H1 (cell line): ENCODE results near the gene FHL2. TPM values are rescaled to one million over a fixed set of nuclear protein-coding genes. Genes with fewer than 3 reads are reported as not detected.

Experiments
- CTCF ChIA-PET: fragments of 300-600 bp; sonication (Branson Sonifier 250); formaldehyde crosslinking; loops from one replicate; lab custom pipeline; 2021; ENCODE audit not compliant: partially characterized antibody; lab: Charles Lee
- POLR2A ChIA-PET: fragments of 300-600 bp; sonication (Branson Sonifier 250); formaldehyde crosslinking; loops from one replicate; lab custom pipeline; 2021; ENCODE audit warnings: inconsistent platforms; ENCODE audit not compliant: partially characterized antibody; lab: Charles Lee
- DNase-seq, 2 experiments: peaks; one replicate each; pipeline versions ENCODE4 v3.0.0 to v3.0.0-alpha.2; 2010 to 2022; ENCODE audit warnings: low spot score in 2 of 2, low read depth in 1 of 2, mixed read lengths in 1 of 2
- FAIRE-seq: peaks from 2 replicates; lab custom pipeline; 2011; peaks lifted over from hg19 to GRCh38; lab: Jason Lieb, UNC
- H2AFZ ChIP-seq: 2 replicates; pipeline ENCODE4 v1.8.1; 2012; ENCODE audit warnings: low read length, inconsistent platforms
- H2AK5ac ChIP-seq: 2 replicates; pipeline ENCODE4 v1.6.1; 2013; ENCODE audit warnings: low read depth, low read length
- H2BK120ac ChIP-seq: replicated peaks from 2 replicates; pipeline ENCODE3; 2013; ENCODE audit warnings: low read depth, low read length, inconsistent platforms
- H2BK12ac ChIP-seq: 2 replicates; pipeline ENCODE4 v1.6.1; 2013; ENCODE audit warnings: low read depth, low read length
- H2BK15ac ChIP-seq: 2 replicates; pipeline ENCODE4 v1.6.1; 2013; ENCODE audit warnings: low read length
- H2BK20ac ChIP-seq: 2 replicates; pipeline ENCODE4 v1.6.1; 2013; ENCODE audit warnings: low read length
- H2BK5ac ChIP-seq: 2 replicates; pipeline ENCODE4 v1.6.1; 2013; ENCODE audit warnings: low read depth, low read length
- H3K14ac ChIP-seq: 2 replicates; pipeline ENCODE4 v1.6.1; 2013; ENCODE audit warnings: inconsistent platforms; ENCODE audit not compliant: insufficient read length
- H3K18ac ChIP-seq: 2 replicates; pipeline ENCODE4 v1.6.1; 2013; ENCODE audit warnings: low read length; ENCODE audit errors: extremely low read depth
- H3K23ac ChIP-seq: 2 replicates; pipeline ENCODE4 v1.6.1; 2013; ENCODE audit warnings: inconsistent platforms; ENCODE audit not compliant: insufficient read length
- H3K23me2 ChIP-seq: 2 replicates; pipeline ENCODE4 v1.6.1; 2013; ENCODE audit warnings: low read depth, low read length
- H3K27ac ChIP-seq: 2 replicates; pipeline ENCODE4 v1.6.1; 2011; ENCODE audit warnings: low read depth, low read length, inconsistent platforms
- H3K27me3 ChIP-seq, 4 experiments: replicated peaks in 1 of 4; 1 replicate in 1 of 4; 2 replicates in 3 of 4; pipeline versions ENCODE4 v1.6.1 to v1.8.1; 2011 to 2013; ENCODE audit warnings: low read length in 3 of 4, mild to moderate bottlenecking in 3 of 4, inconsistent platforms in 2 of 4, mixed read lengths in 2 of 4, moderate library complexity in 1 of 4; ENCODE audit not compliant: control insufficient read depth in 3 of 4, insufficient read depth in 3 of 4; ENCODE audit errors: extremely low read depth in 1 of 4
- H3K36me3 ChIP-seq, 4 experiments: 2 replicates each; pipeline versions ENCODE4 v1.6.1 to v1.8.1; 2011 to 2013; ENCODE audit warnings: mild to moderate bottlenecking in 4 of 4, low read length in 3 of 4, moderate library complexity in 2 of 4, control low read depth in 1 of 4, inconsistent platforms in 1 of 4; ENCODE audit not compliant: insufficient read depth in 4 of 4, control insufficient read depth in 2 of 4
- H3K4ac ChIP-seq: replicated peaks from 2 replicates; pipeline ENCODE3; 2013; ENCODE audit warnings: low read length, low read depth, mixed read lengths, inconsistent platforms; ENCODE audit not compliant: insufficient read length
- H3K4me1 ChIP-seq, 4 experiments: replicated peaks in 1 of 4; 1 replicate in 1 of 4; 2 replicates in 3 of 4; pipeline versions ENCODE4 v1.6.1 to v1.8.1; 2011 to 2013; ENCODE audit warnings: low read length in 3 of 4, inconsistent platforms in 2 of 4, mixed read lengths in 1 of 4; ENCODE audit not compliant: insufficient read depth in 4 of 4, control insufficient read depth in 3 of 4
- H3K4me2 ChIP-seq, 2 experiments: 2 replicates each; pipeline versions ENCODE4 v1.6.1 to v1.8.1; 2011 to 2013; ENCODE audit warnings: low read depth in 2 of 2, low read length in 2 of 2, control low read depth in 1 of 2, inconsistent platforms in 1 of 2, mild to moderate bottlenecking in 1 of 2; ENCODE audit not compliant: insufficient read depth in 1 of 2
- H3K4me3 ChIP-seq, 4 experiments: fragments of 200-600, 300-600 bp in 1 of 4; sonication (generic), shearing (Covaris generic), sonication (Bioruptor Twin) in 1 of 4; 2 replicates each; pipeline versions ENCODE4 v1.5.1 to v1.8.1; 2011 to 2016; ENCODE audit warnings: low read length in 4 of 4, low read depth in 3 of 4, control low read depth in 2 of 4, inconsistent platforms in 2 of 4, mild to moderate bottlenecking in 2 of 4, mixed read lengths in 1 of 4, moderate library complexity in 1 of 4; ENCODE audit not compliant: insufficient read depth in 2 of 4; ENCODE audit errors: extremely low read depth in 1 of 4
- H3K56ac ChIP-seq: replicated peaks from 2 replicates; pipeline ENCODE3; 2013; ENCODE audit warnings: low read depth, mild to moderate bottlenecking, mixed read lengths, low read length, inconsistent platforms; ENCODE audit not compliant: insufficient read length
- H3K79me1 ChIP-seq: 2 replicates; pipeline ENCODE4 v1.6.1; 2013; ENCODE audit warnings: low read depth, low read length, control low read depth
- H3K79me2 ChIP-seq, 2 experiments: 2 replicates each; pipeline versions ENCODE4 v1.6.1 to v1.8.1; 2012 to 2013; ENCODE audit warnings: low read length in 2 of 2, mild to moderate bottlenecking in 2 of 2, inconsistent platforms in 1 of 2; ENCODE audit not compliant: insufficient read depth in 2 of 2, control insufficient read depth in 1 of 2
- H3K9ac ChIP-seq, 4 experiments: replicated peaks in 1 of 4; 1 replicate in 1 of 4; 2 replicates in 3 of 4; pipeline versions ENCODE4 v1.6.1 to v1.8.1; 2011 to 2013; ENCODE audit warnings: low read depth in 3 of 4, low read length in 3 of 4, control low read depth in 2 of 4, mild to moderate bottlenecking in 2 of 4, moderate library complexity in 2 of 4, inconsistent platforms in 1 of 4; ENCODE audit errors: extremely low read depth in 1 of 4
- H3K9me3 ChIP-seq, 2 experiments: 2 replicates each; pipeline versions ENCODE4 v1.6.1 to v1.8.1; 2012 to 2013; ENCODE audit warnings: mild to moderate bottlenecking in 2 of 2, moderate library complexity in 2 of 2, control low read depth in 1 of 2, inconsistent platforms in 1 of 2, low read depth in 1 of 2, low read length in 1 of 2, mixed read lengths in 1 of 2; ENCODE audit not compliant: insufficient read depth in 2 of 2
- H4K20me1 ChIP-seq, 2 experiments: replicated peaks in 1 of 2; 2 replicates each; pipeline versions ENCODE3 to v1.8.1; 2011 to 2013; ENCODE audit warnings: inconsistent platforms in 2 of 2, low read length in 2 of 2, mild to moderate bottlenecking in 1 of 2; ENCODE audit not compliant: insufficient read depth in 2 of 2, control insufficient read depth in 1 of 2
- H4K5ac ChIP-seq: 2 replicates; pipeline ENCODE4 v1.6.1; 2013; ENCODE audit warnings: low read length, low read depth, mixed read lengths, inconsistent platforms; ENCODE audit not compliant: insufficient read length
- H4K8ac ChIP-seq: 2 replicates; pipeline ENCODE4 v1.8.0; 2013; ENCODE audit warnings: mild to moderate bottlenecking, moderate library complexity, low read length, inconsistent platforms; ENCODE audit not compliant: insufficient read depth; ENCODE audit errors: extremely low read depth
- H4K91ac ChIP-seq: replicated peaks from 2 replicates; pipeline ENCODE3; 2013; ENCODE audit warnings: low read length, mixed read lengths, inconsistent platforms; ENCODE audit not compliant: insufficient read length
- ATF2 ChIP-seq: IDR thresholded peaks from 2 replicates; pipeline ENCODE4 v1.6.1; 2012; ENCODE audit warnings: low read length, inconsistent platforms
- CREB1 ChIP-seq: IDR thresholded peaks from 2 replicates; pipeline ENCODE4 v1.6.1; 2012; ENCODE audit warnings: inconsistent platforms
- JUND ChIP-seq: IDR thresholded peaks from 2 replicates; pipeline ENCODE4 v1.6.1; 2011; ENCODE audit warnings: mild to moderate bottlenecking, improper control_type of control experiment, low read length
- PHF8 ChIP-seq: fragments of 200-600 bp; sonication (generic); conservative IDR thresholded peaks from 2 replicates; pipeline ENCODE4 v1.7.1; 2012; ENCODE audit warnings: low read depth, mild to moderate bottlenecking, inconsistent platforms, low read length, moderate library complexity
- SIRT6 ChIP-seq: IDR thresholded peaks from one replicate; pipeline ENCODE4 v1.7.1; 2012; ENCODE audit warnings: low read length, inconsistent platforms
- TBP ChIP-seq: IDR thresholded peaks from 2 replicates; pipeline ENCODE4 v1.6.1; 2011; ENCODE audit warnings: low read depth, low read length, improper control_type of control experiment
- TCF12 ChIP-seq: IDR thresholded peaks from 2 replicates; pipeline ENCODE4 v1.6.1; 2011; ENCODE audit warnings: low read depth, mild to moderate bottlenecking, low read length
- TEAD4 ChIP-seq: IDR thresholded peaks from 2 replicates; pipeline ENCODE4 v1.6.1; 2012; ENCODE audit warnings: low read depth, low read length, inconsistent platforms, mixed read lengths
- WGBS, 2 experiments: shearing (Covaris generic) in 1 of 2; methylation state at CpG; one replicate each; pipeline versions ENCODE4 v1.1.6 to v1.1.7; 2013 to 2015; ENCODE audit warnings: low lambda C conversion rate in 2 of 2, mixed read lengths in 2 of 2, inconsistent platforms in 1 of 2, low coverage in 1 of 2, missing lambda C conversion rate in 1 of 2; ENCODE audit not compliant: insufficient replicate concordance in 2 of 2, insufficient coverage in 1 of 2, insufficient read length in 1 of 2; ENCODE audit errors: extremely low coverage in 1 of 2, missing lambda C conversion rate in 1 of 2; 5-methylcytosine and 5-hydroxymethylcytosine counted together
- polyA plus RNA-seq, 7 experiments: library from polyadenylated mRNA; depleted of rRNA in 3 of 7; stranded (reverse) in 5 of 7; unstranded in 2 of 7; fragments of >200 nt in 5 of 7; fragments of 200-250 nt in 2 of 7; gene quantifications; 1 replicate in 5 of 7; 2 replicates in 1 of 7; 4 replicates in 1 of 7; pipeline versions ENCODE4 v1.2.1 to v1.2.3, GENCODE V29; 2011 to 2013; ENCODE audit warnings: missing spikeins in 2 of 7, mixed read lengths in 2 of 7
- total RNA-seq: library from RNA; stranded (reverse); fragmentation: NEBNext Ultra II Directional; extraction: Animal tissue kit (Norgen Biotek cat#: 25700); gene quantifications from 2 replicates; pipeline ENCODE4 v1.2.1, GENCODE V29; 2021
- TF ChIP-seq, protein P1 (sequence below): IDR thresholded peaks from 2 replicates; pipeline ENCODE4 v1.6.1; 2012; ENCODE audit warnings: inconsistent platforms

The FHL2 gene
- total and polyA plus RNA-seq, 2 of the 8 experiments (the other 6 are each of a cell fraction or from before 2014, with no cell fraction given) = 33.2 to 64.3 TPM

- CTCF ChIA-PET = interaction anchor here (0.5 to 1.5 kb wide), 3 partner anchors 49 to 475 kb away, joined by 3 to 4 read pairs (median 3); no protein-coding TSS in a partner anchor
- peak within 1 kb of the TSS; percentile 92 for H4K91ac ChIP-seq
- peak within 1 kb of the TSS; percentile 100 for H3K27ac ChIP-seq
- peak within 1 kb of the TSS; percentile 24; the same call in 1 of the 2 replicates for H2BK15ac ChIP-seq
- 1% methylated on average over 53 of the region's 58 CpGs; no CpG with 5 or more reads in 1 of the 2 experiments for WGBS, 2 experiments
- peak within 1 kb of the TSS; percentile 83 for H3K56ac ChIP-seq
- H2AFZ ChIP-seq = peak within 1 kb of the TSS; percentile 100
- H3K23me2 ChIP-seq = peaks cover 7% of the 10 kb centered on the region; the same call in 1 of the 2 replicates
- peak within 1 kb of the TSS; percentile 97 for H3K18ac ChIP-seq
- H3K23ac ChIP-seq = no peak within 1 kb of the TSS
- H2BK5ac ChIP-seq = peak within 1 kb of the TSS; percentile 99
- no peak within 1 kb of the TSS for H2AK5ac ChIP-seq
- H3K4ac ChIP-seq = no peak within 1 kb of the TSS
- no peaks in the 10 kb centered on the region for H3K9me3 ChIP-seq
- H4K5ac ChIP-seq = peak within 1 kb of the TSS; percentile 97
- H2BK12ac ChIP-seq = peak within 1 kb of the TSS; percentile 99
- H3K4me2 ChIP-seq = peak within 1 kb of the TSS; percentile 72 to 86
- H3K27me3 ChIP-seq = no peaks in the 10 kb centered on the region
- peaks cover 0 to 5% (median 0%) of the 10 kb centered on the region in 4 experiments; a peak in 2 of 7 replicates for H3K4me1 ChIP-seq
- H3K14ac ChIP-seq = no peak within 1 kb of the TSS
- peak within 1 kb of the TSS; percentile 92 to 99 (median 97) for H3K9ac ChIP-seq
- no peak within 1 kb of the TSS for H2BK20ac ChIP-seq
- no peak for FAIRE-seq
- no peaks in the 10 kb centered on the region; the same call in 1 of the 2 replicates for H3K79me1 ChIP-seq
- POLR2A ChIA-PET = interaction anchor here (0.7 to 2.9 kb wide), 10 partner anchors 9 to 185 kb away, joined by 3 to 11 read pairs (median 4); partner anchors contain the start of gene FHL2
- peak; percentile 41 to 95 for DNase-seq
- no peak within 1 kb of the TSS for H2BK120ac ChIP-seq
- H4K8ac ChIP-seq = peak within 1 kb of the TSS; percentile 100
- H4K20me1 ChIP-seq = peaks cover 0 to 1% of the 10 kb centered on the region in 2 experiments
- peaks cover 3 to 31% (median 17%) of the 10 kb centered on the region in 4 experiments; a peak in 7 of 8 replicates for H3K36me3 ChIP-seq
- H3K4me3 ChIP-seq = peak within 1 kb of the TSS; percentile 82 to 99 (median 96)
- peaks cover 16 to 44% of the 10 kb centered on the region in 2 experiments for H3K79me2 ChIP-seq
- TF ChIP-seq SIRT6 (no peak), TEAD4 (peak; percentile 20; the same call in 1 of the 2 replicates), CREB1 (peak; percentile 98), TBP (peak; percentile 76), JUND (no peak), TCF12 (no peak), ATF2 (0 out of 2 replicates have a peak, but pooled peaks have one; percentile 64), PHF8 (peak; percentile 81)
- TF ChIP-seq, protein P1, sequence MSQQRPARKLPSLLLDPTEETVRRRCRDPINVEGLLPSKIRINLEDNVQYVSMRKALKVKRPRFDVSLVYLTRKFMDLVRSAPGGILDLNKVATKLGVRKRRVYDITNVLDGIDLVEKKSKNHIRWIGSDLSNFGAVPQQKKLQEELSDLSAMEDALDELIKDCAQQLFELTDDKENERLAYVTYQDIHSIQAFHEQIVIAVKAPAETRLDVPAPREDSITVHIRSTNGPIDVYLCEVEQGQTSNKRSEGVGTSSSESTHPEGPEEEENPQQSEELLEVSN = no peak
These were observed 61.5 kb downstream of the FHL2 start, which contains the start of gene C2orf49 for GRCh38 chr2:105337122-105338019. Gene C2orf49 (plus strand): TSS chr2:105337540. CDS start chr2:105337588, 48 bp downstream.
